Prostate gland (tissue), 2 donors: ENCODE data around the gene TOM1. TPM values are rescaled to one million over a fixed set of nuclear protein-coding genes. Genes with fewer than 3 reads are reported as not detected.

Experiments
- DNase-seq: peaks from one replicate; pipeline ENCODE4 v3.0.0-alpha.2; 2019; ENCODE audit warnings: low spot score
- H3K27ac ChIP-seq, 2 donors: fragments of 200-600 bp; sonication (generic); 2 replicates each; pipeline ENCODE4 v1.5.1; 2017 to 2019
- H3K27me3 ChIP-seq: fragments of 200-600 bp; sonication (generic); replicated peaks from 2 replicates; pipeline ENCODE4 v1.5.1; 2019; ENCODE audit not compliant: insufficient read depth
- H3K36me3 ChIP-seq, 2 donors: fragments of 200-600 bp; sonication (generic); 1 replicate in 1 of 2; 2 replicates in 1 of 2; pipeline versions ENCODE4 v1.5.1 to v1.8.1; 2017 to 2019
- H3K4me1 ChIP-seq: fragments of 200-600 bp; sonication (generic); replicated peaks from 2 replicates; pipeline ENCODE4 v1.5.1; 2019
- H3K4me3 ChIP-seq, 2 donors: fragments of 200-600 bp; sonication (generic); 2 replicates each; pipeline ENCODE4 v1.5.1; 2017 to 2019
- H3K9me3 ChIP-seq: fragments of 200-600 bp; sonication (generic); 2 replicates; pipeline ENCODE4 v1.5.1; 2017
- POLR2A ChIP-seq: fragments of 450-650 bp; IDR thresholded peaks from one replicate; pipeline ENCODE4 v1.6.1; 2016; ENCODE audit warnings: antibody characterized with exemption, mild to moderate bottlenecking
- POLR2AphosphoS5 ChIP-seq: sonication (generic); formaldehyde crosslinking; IDR thresholded peaks from one replicate; pipeline ENCODE4 v1.6.1; 2017; ENCODE audit warnings: antibody characterized with exemption
- WGBS: methylation state at CpG from one replicate; pipeline ENCODE4 v1.1.5; 2018; 5-methylcytosine and 5-hydroxymethylcytosine counted together
- intact Hi-C: fragments of 100-400 bp; cut with DNase I; formaldehyde crosslinking; loops from one replicate; pipeline ENCODE4 v1.14.2; 2022
- total RNA-seq, 2 donors: library from RNA; depleted of rRNA; stranded (reverse); fragments of >200 nt; gene quantifications; one replicate each; pipeline ENCODE4 v1.1.0, GENCODE V29; 2016
- TF ChIP-seq, protein P1 (sequence below), 4 experiments: fragments of 200-600 bp in 2 of 4; fragments of 450-650 bp in 2 of 4; sonication (generic) in 2 of 4; IDR thresholded peaks; 1 replicate in 3 of 4; 2 replicates in 1 of 4; pipeline ENCODE4 v1.5.1; 2016 to 2019; ENCODE audit warnings: antibody characterized with exemption in 4 of 4, mild to moderate bottlenecking in 2 of 4, moderate library complexity in 2 of 4

The TOM1 gene
- total RNA-seq, 2 donors from 2014 or later, result 65.6 to 68.6 TPM

DNA sequence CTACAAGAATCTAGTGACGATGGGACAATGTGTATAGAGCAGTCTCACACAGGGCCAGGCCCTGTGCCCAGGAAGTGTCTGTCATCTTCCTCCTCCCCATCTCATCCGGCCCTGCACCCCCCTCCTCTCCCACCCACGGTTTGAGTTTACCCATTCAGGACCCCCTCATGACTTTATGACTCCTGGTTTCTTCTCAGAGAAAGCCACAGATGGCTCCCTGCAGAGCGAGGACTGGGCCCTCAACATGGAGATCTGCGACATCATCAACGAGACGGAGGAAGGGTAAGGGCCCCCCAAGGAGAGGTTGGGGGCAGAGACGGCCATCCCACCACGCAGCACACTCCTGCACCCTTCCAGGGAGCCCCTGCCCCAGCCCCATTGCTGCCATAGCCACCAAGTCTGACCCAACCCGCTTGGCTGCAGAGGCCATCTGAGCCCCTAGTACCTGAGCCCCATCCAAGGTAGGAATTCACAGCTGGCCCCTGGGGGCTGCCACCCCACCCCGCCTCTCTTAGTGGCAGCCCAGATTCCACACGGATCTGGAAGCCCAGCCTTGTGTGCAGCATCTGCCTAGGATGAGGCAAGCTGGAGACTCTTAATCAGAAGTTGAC lies 18.1 kb downstream of the TOM1 start:
- Histone ChIP-seq H3K4me1 (peaks cover 17% of the 10 kb centered on the region), H3K4me3 (no peak overlapping the region), H3K9me3 (no peaks in the 10 kb centered on the region), H3K27me3 (no peaks in the 10 kb centered on the region), H3K36me3 (peaks cover 5 to 10% of the 10 kb centered on the region in 2 donors), H3K27ac (no peak overlapping the region)
- TF ChIP-seq POLR2A (no peak), POLR2AphosphoS5 (no peak)
- TF ChIP-seq, protein P1, sequence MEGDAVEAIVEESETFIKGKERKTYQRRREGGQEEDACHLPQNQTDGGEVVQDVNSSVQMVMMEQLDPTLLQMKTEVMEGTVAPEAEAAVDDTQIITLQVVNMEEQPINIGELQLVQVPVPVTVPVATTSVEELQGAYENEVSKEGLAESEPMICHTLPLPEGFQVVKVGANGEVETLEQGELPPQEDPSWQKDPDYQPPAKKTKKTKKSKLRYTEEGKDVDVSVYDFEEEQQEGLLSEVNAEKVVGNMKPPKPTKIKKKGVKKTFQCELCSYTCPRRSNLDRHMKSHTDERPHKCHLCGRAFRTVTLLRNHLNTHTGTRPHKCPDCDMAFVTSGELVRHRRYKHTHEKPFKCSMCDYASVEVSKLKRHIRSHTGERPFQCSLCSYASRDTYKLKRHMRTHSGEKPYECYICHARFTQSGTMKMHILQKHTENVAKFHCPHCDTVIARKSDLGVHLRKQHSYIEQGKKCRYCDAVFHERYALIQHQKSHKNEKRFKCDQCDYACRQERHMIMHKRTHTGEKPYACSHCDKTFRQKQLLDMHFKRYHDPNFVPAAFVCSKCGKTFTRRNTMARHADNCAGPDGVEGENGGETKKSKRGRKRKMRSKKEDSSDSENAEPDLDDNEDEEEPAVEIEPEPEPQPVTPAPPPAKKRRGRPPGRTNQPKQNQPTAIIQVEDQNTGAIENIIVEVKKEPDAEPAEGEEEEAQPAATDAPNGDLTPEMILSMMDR (IDR thresholded peaks at IDR 0.05), result no peak
- intact Hi-C loops, result no loop called here
- no peak for DNase-seq
- 83% methylated on average over 12 of the region's 12 CpGs for WGBS

DNA sequence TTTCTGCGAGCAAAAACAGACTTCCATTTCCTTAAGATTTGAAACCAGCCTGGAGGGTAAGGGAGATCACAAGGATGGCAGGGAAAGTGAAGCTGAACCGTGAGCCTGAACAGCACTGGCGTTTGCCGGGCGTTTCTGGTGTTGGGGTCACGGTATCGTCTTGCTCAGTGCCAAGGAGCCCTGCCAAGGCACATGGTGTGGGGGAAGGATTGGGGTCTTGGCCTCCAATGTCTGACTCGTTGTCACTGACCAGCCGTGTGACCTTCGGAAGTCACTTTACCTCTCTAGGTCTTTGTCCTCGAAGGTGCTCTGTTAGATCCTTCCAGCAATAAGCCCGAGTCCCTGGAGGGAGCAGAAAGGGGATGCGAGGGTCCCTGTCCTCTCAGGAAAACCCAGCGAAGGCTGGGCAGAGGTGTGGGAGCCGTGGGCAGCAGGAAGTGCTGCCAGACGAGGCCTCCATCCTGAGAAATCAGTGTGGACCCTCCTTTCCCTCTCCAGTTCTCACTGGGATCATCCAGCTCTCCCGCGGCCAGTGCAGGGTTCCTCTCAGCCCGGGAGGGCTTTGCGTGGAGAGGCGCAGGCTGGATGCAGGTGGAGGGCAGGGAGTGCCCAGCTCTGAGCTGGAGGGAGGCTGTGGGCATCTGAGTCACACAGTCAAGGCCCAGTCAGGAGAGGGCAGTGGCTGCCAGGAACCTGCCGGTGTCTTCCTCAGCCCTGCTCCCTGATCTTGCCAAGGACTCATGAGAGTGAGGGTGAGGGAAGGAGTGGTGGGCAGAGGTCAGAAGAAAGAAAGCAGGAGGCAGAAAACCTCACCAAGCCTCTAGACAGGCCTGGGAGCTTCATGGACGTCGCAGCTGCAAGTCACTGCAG lies 18.9 kb downstream of the TOM1 start:
- H3K36me3 ChIP-seq, result peaks cover 6 to 13% of the 10 kb centered on the region in 2 donors
- no peak overlapping the region for H3K4me3 ChIP-seq
- DNase-seq, result no peak
- H3K27ac ChIP-seq, result no peak overlapping the region
- peaks cover 17% of the 10 kb centered on the region for H3K4me1 ChIP-seq
- WGBS, result 90% methylated on average over 24 of the region's 24 CpGs
- H3K9me3 ChIP-seq, result no peaks in the 10 kb centered on the region
- H3K27me3 ChIP-seq, result no peaks in the 10 kb centered on the region
- TF ChIP-seq POLR2A (no peak), POLR2AphosphoS5 (no peak)
- TF ChIP-seq, protein P1 (IDR thresholded peaks at IDR 0.05), result no peak
- intact Hi-C loops, result no loop called here

DNA sequence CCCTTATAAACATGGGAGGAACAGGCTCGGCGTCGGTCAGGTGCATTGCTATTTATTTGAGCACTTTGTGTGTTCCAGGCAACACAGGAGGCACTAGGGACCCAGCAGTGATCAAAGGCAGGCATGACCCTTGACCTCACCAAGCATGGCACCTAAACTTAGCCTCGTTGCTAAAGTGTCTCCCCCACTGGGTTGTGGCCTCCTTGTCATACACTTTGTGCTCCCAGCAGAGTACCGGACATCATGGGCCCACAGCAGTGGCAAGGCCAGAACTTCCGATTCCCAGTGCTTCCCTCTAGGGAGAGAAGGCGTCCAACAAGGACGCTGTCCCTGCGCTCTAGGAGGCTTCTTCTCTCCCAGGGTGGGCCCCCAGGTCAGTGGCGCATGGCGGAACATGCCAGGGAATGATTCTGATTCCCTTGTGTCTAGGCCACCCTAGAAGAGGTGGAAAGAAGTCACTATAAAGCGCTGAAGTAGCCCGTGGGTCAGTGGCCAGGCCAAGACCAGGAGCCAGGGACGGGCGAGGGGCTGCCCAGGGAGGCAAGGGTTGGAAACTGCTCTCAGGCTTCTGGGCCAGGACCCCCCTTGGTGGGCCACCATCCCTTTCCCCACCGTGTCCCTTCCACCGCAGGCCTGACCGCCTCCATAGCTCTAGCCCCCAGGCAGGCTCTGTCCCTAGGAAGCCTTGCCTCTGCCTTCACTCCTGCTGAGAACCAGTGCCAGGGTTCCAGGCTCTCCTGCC lies 19.7 kb downstream of the TOM1 start:
- no peak overlapping the region for H3K4me3 ChIP-seq
- TF ChIP-seq POLR2A, result no peak
- no peak for TF ChIP-seq POLR2AphosphoS5
- TF ChIP-seq, protein P1 (IDR thresholded peaks at IDR 0.05), result no peak
- peaks cover 6 to 19% of the 10 kb centered on the region in 2 donors for H3K36me3 ChIP-seq
- H3K9me3 ChIP-seq, result no peaks in the 10 kb centered on the region
- H3K4me1 ChIP-seq, result peaks cover 17% of the 10 kb centered on the region
- intact Hi-C loops, result no loop called here
- H3K27me3 ChIP-seq, result no peaks in the 10 kb centered on the region
- no peak for DNase-seq
- WGBS, result 94% methylated on average over 18 of the region's 18 CpGs
- no peak overlapping the region for H3K27ac ChIP-seq

DNA sequence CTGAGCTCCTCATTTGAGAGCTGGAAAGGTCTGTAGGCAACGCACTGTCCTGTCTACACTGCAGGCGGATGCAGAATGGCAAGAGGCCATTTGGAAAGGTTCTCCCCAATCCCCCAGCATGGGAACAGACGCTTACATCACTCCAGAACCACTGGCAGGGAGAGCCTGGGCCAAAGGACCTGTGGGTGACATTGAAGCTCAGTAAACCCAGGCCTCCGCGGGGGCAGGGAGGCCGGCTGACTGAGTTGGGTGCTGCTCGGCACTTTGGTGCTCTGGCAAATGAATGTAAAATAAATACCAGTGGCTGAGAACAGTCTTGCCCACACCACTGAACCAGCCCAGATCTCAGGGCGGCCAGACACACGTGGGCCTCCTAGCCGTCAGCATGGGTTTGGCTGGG lies 22.4 kb downstream of the TOM1 start:
- Histone ChIP-seq H3K36me3 (peaks cover 15 to 25% of the 10 kb centered on the region in 2 donors), H3K9me3 (no peaks in the 10 kb centered on the region), H3K4me1 (no peaks in the 10 kb centered on the region), H3K27ac (no peak overlapping the region), H3K27me3 (no peaks in the 10 kb centered on the region), H3K4me3 (no peak overlapping the region)
- 98% methylated on average over 10 of the region's 10 CpGs for WGBS
- TF ChIP-seq POLR2AphosphoS5 (no peak), POLR2A (no peak)
- TF ChIP-seq, protein P1 (IDR thresholded peaks at IDR 0.05), result no peak
- DNase-seq, result no peak
- intact Hi-C loops, result no loop called here
